Endothelial cell of umbilical vein (primary cell): ENCODE results near the gene ZBP1. TPM values are rescaled to one million over a fixed set of nuclear protein-coding genes. Genes with fewer than 3 reads are reported as not detected.

Experiments
- BruUV-seq: library from RNA; stranded (reverse); fragments of 400-500 nt; replicated peaks from 2 replicates; lab custom pipeline; 2021; lab: Mats Ljungman, UMichigan
- CTCF ChIA-PET: fragments of 300-600, 350-600 bp; sonication (Branson Sonifier 250); formaldehyde crosslinking; loops from one replicate; lab custom pipeline; 2021; ENCODE audit warnings: antibody characterized with exemption, inconsistent platforms; lab: Charles Lee
- POLR2A ChIA-PET: fragments of 300-600, 350-600 bp; sonication (Branson Sonifier 250); formaldehyde crosslinking; loops from one replicate; lab custom pipeline; 2021; ENCODE audit warnings: antibody characterized with exemption, inconsistent platforms; lab: Charles Lee
- DNase-seq: peaks from one replicate; pipeline ENCODE4 v3.0.0-alpha.2; 2011; ENCODE audit warnings: low read depth, low spot score
- FAIRE-seq: peaks from 2 replicates; lab custom pipeline; 2011; peaks lifted over from hg19 to GRCh38; lab: Jason Lieb, UNC
- H2AFZ ChIP-seq: 2 replicates; pipeline ENCODE4 v1.6.0; 2012; ENCODE audit warnings: low read depth, low read length, control low read depth, inconsistent platforms
- H3K27ac ChIP-seq: 2 replicates; pipeline ENCODE4 v1.5.1; 2011; ENCODE audit warnings: low read depth, mild to moderate bottlenecking, control low read depth, low read length, moderate library complexity; ENCODE audit not compliant: insufficient read depth
- H3K27me3 ChIP-seq, 2 experiments: 2 replicates each; pipeline versions ENCODE4 v1.6.0 to v1.6.1; 2011; ENCODE audit warnings: low read length in 2 of 2, mixed read lengths in 1 of 2; ENCODE audit not compliant: control insufficient read depth in 2 of 2, insufficient read depth in 2 of 2
- H3K36me3 ChIP-seq, 2 experiments: 2 replicates in 1 of 2; 3 replicates in 1 of 2; pipeline ENCODE4 v1.5.1; 2011; ENCODE audit warnings: low read length in 2 of 2, mild to moderate bottlenecking in 1 of 2, moderate library complexity in 1 of 2; ENCODE audit not compliant: control insufficient read depth in 2 of 2, insufficient read depth in 2 of 2; ENCODE audit errors: extremely low read depth in 1 of 2
- H3K4me1 ChIP-seq: 3 replicates; pipeline ENCODE4 v1.5.1; 2011; ENCODE audit warnings: mild to moderate bottlenecking, low read length; ENCODE audit not compliant: control insufficient read depth, insufficient read depth; ENCODE audit errors: extremely low read depth
- H3K4me2 ChIP-seq: 2 replicates; pipeline ENCODE4 v1.6.1; 2011; ENCODE audit warnings: low read length, control low read depth, mixed read lengths; ENCODE audit not compliant: insufficient read depth
- H3K4me3 ChIP-seq, 3 experiments: fragments of 200-600 bp in 1 of 3; sonication (generic), shearing (Covaris generic) in 1 of 3; replicated peaks in 1 of 3; 2 replicates each; pipeline ENCODE4 v1.5.1; 2011 to 2016; ENCODE audit warnings: control low read depth in 3 of 3, low read length in 3 of 3, mild to moderate bottlenecking in 2 of 3, inconsistent platforms in 1 of 3, low read depth in 1 of 3, moderate library complexity in 1 of 3; ENCODE audit not compliant: insufficient read depth in 1 of 3
- H3K79me2 ChIP-seq: 2 replicates; pipeline ENCODE4 v1.6.0; 2012; ENCODE audit warnings: low read length, inconsistent platforms; ENCODE audit not compliant: control insufficient read depth, insufficient read depth
- H3K9ac ChIP-seq: replicated peaks from 2 replicates; pipeline ENCODE3; 2011; ENCODE audit warnings: low read length, control low read depth; ENCODE audit not compliant: insufficient read depth; ENCODE audit errors: extremely low read depth
- H3K9me1 ChIP-seq: replicated peaks from 3 replicates; pipeline ENCODE4 v1.6.0; 2011; ENCODE audit warnings: mild to moderate bottlenecking, low read length; ENCODE audit not compliant: control insufficient read depth, insufficient read depth; ENCODE audit errors: extremely low read depth
- H3K9me3 ChIP-seq: replicated peaks from 2 replicates; pipeline ENCODE4 v1.5.1; 2012; ENCODE audit warnings: low read length, inconsistent platforms; ENCODE audit not compliant: control insufficient read depth, insufficient read depth
- H4K20me1 ChIP-seq: replicated peaks from 2 replicates; pipeline ENCODE3; 2011; ENCODE audit warnings: mild to moderate bottlenecking, low read length; ENCODE audit not compliant: control insufficient read depth, insufficient read depth; ENCODE audit errors: extremely low read depth
- CTCF ChIP-seq, 2 donors: IDR thresholded peaks; 1 replicate in 1 of 2; 2 replicates in 1 of 2; pipeline ENCODE4 v1.5.1; 2011; ENCODE audit warnings: low read length in 2 of 2, mild to moderate bottlenecking in 2 of 2, moderate library complexity in 2 of 2, control low read depth in 1 of 2, inconsistent platforms in 1 of 2, low read depth in 1 of 2; ENCODE audit not compliant: insufficient read depth in 1 of 2; ENCODE audit errors: extremely low read depth in 1 of 2
- EZH2 ChIP-seq: IDR thresholded peaks from 2 replicates; pipeline ENCODE4 v1.6.1; 2012; ENCODE audit warnings: borderline replicate concordance, low read depth, mild to moderate bottlenecking, moderate library complexity, low read length, inconsistent platforms; ENCODE audit not compliant: severe bottlenecking
- FOS ChIP-seq: IDR thresholded peaks from 2 replicates; pipeline ENCODE4 v1.6.1; 2011; ENCODE audit warnings: mild to moderate bottlenecking, low read length, moderate library complexity, borderline replicate concordance; ENCODE audit not compliant: insufficient read depth
- GATA2 ChIP-seq: IDR thresholded peaks from 2 replicates; pipeline ENCODE4 v1.7.0; 2011; ENCODE audit warnings: low read depth, mild to moderate bottlenecking, moderate library complexity, mixed read lengths, low read length; ENCODE audit not compliant: insufficient read length, insufficient read depth
- JUN ChIP-seq: IDR thresholded peaks from 2 replicates; pipeline ENCODE4 v1.6.1; 2011; ENCODE audit warnings: borderline replicate concordance, low read depth; ENCODE audit not compliant: insufficient read length, insufficient read depth
- MAX ChIP-seq: IDR thresholded peaks from 2 replicates; pipeline ENCODE4 v1.6.1; 2011; ENCODE audit not compliant: insufficient read depth, insufficient read length
- MYC ChIP-seq: IDR thresholded peaks from one replicate; pipeline ENCODE4 v1.6.1; 2011; ENCODE audit warnings: mild to moderate bottlenecking, low read depth, low read length
- POLR2A ChIP-seq: IDR thresholded peaks from 2 replicates; pipeline ENCODE4 v1.6.1; 2012; ENCODE audit warnings: low read depth, mild to moderate bottlenecking, control low read depth, low read length
- POLR2AphosphoS5 ChIP-seq: IDR thresholded peaks from 2 replicates; pipeline ENCODE4 v1.6.1; 2012; ENCODE audit warnings: low read depth, mild to moderate bottlenecking, control low read depth, low read length, moderate library complexity; ENCODE audit not compliant: insufficient read depth
- dilution Hi-C: fragments of 300-500 bp; cut with MboI; formaldehyde crosslinking; loops from one replicate; pipeline ENCODE4 v1.15.0; 2019; ENCODE audit warnings: low sequenced_read_pairs; ENCODE audit not compliant: extremely low pct_ligation_motif_present
- intact Hi-C: fragments of 100-400 bp; cut with micrococcal nuclease; formaldehyde crosslinking; loops from one replicate; pipeline ENCODE4 v1.10.0; 2022
- polyA plus RNA-seq, 4 experiments: library from polyadenylated mRNA; depleted of rRNA in 3 of 4; stranded (reverse) in 3 of 4; unstranded in 1 of 4; fragments of >200 nt; gene quantifications; 2 replicates each; pipeline versions ENCODE4 v1.2.1 to v1.2.3, GENCODE V29; 2011 to 2012; ENCODE audit warnings: missing spikeins in 1 of 4
- total RNA-seq: library from RNA; stranded (reverse); gene quantifications from 2 replicates; pipeline ENCODE4 v1.2.3, GENCODE V29; 2021

Gene ZBP1
- total and polyA plus RNA-seq, 2 donors (not counting 3 experiments of a cell fraction or from before 2014, with no cell fraction given): not detected

GRCh38 chr20:57608516-57608915 lies 11.7 kb downstream of the ZBP1 start:
- Histone ChIP-seq H3K27ac (no peak overlapping the region), H3K4me2 (no peak overlapping the region), H3K9me1 (no peaks in the 10 kb centered on the region), H3K9me3 (no peaks in the 10 kb centered on the region), H3K27me3 (no peaks in the 10 kb centered on the region), H3K4me3 (no peak overlapping the region), H3K9ac (no peak overlapping the region), H3K4me1 (no peaks in the 10 kb centered on the region), H4K20me1 (no peaks in the 10 kb centered on the region), H3K36me3 (no peaks in the 10 kb centered on the region), H3K79me2 (no peaks in the 10 kb centered on the region), H2AFZ (no peak overlapping the region)
- FAIRE-seq (no peak), DNase-seq (no peak)
- TF ChIP-seq MYC (no peak), POLR2AphosphoS5 (no peak), CTCF (IDR thresholded peaks at IDR 0.05; ENCODE audit: extremely low read depth in 1 of 2, insufficient read depth in 1 of 2, low read depth in 1 of 2, low read length in 2 of 2) (no peak), EZH2 (no peak), POLR2A (no peak), MAX (no peak), GATA2 (no peak), FOS (no peak), JUN (no peak)
- BruUV-seq: no TSS peak
- CTCF ChIA-PET: no interaction called here
- dilution Hi-C loops: no loop called here
- POLR2A ChIA-PET: no interaction called here
- intact Hi-C loops: no loop called here
